H1 (cell line): Measurements from ENCODE around the gene SH3RF3. TPM values are rescaled to one million over a fixed set of nuclear protein-coding genes. Genes with fewer than 3 reads are reported as not detected.

Source experiments
- CTCF ChIA-PET: fragments of 300-600 bp; sonication (Branson Sonifier 250); formaldehyde crosslinking; loops from one replicate; lab custom pipeline; 2021; ENCODE audit not compliant: partially characterized antibody; lab: Charles Lee
- POLR2A ChIA-PET: fragments of 300-600 bp; sonication (Branson Sonifier 250); formaldehyde crosslinking; loops from one replicate; lab custom pipeline; 2021; ENCODE audit warnings: inconsistent platforms; ENCODE audit not compliant: partially characterized antibody; lab: Charles Lee
- DNase-seq, 2 experiments: peaks; one replicate each; pipeline versions ENCODE4 v3.0.0 to v3.0.0-alpha.2; 2010 to 2022; ENCODE audit warnings: low spot score in 2 of 2, low read depth in 1 of 2, mixed read lengths in 1 of 2
- FAIRE-seq: peaks from 2 replicates; lab custom pipeline; 2011; peaks lifted over from hg19 to GRCh38; lab: Jason Lieb, UNC
- H2AFZ ChIP-seq: 2 replicates; pipeline ENCODE4 v1.8.1; 2012; ENCODE audit warnings: low read length, inconsistent platforms
- H2AK5ac ChIP-seq: 2 replicates; pipeline ENCODE4 v1.6.1; 2013; ENCODE audit warnings: low read depth, low read length
- H2BK120ac ChIP-seq: replicated peaks from 2 replicates; pipeline ENCODE3; 2013; ENCODE audit warnings: low read depth, low read length, inconsistent platforms
- H2BK12ac ChIP-seq: 2 replicates; pipeline ENCODE4 v1.6.1; 2013; ENCODE audit warnings: low read depth, low read length
- H2BK15ac ChIP-seq: 2 replicates; pipeline ENCODE4 v1.6.1; 2013; ENCODE audit warnings: low read length
- H2BK20ac ChIP-seq: 2 replicates; pipeline ENCODE4 v1.6.1; 2013; ENCODE audit warnings: low read length
- H2BK5ac ChIP-seq: 2 replicates; pipeline ENCODE4 v1.6.1; 2013; ENCODE audit warnings: low read depth, low read length
- H3K14ac ChIP-seq: 2 replicates; pipeline ENCODE4 v1.6.1; 2013; ENCODE audit warnings: inconsistent platforms; ENCODE audit not compliant: insufficient read length
- H3K18ac ChIP-seq: 2 replicates; pipeline ENCODE4 v1.6.1; 2013; ENCODE audit warnings: low read length; ENCODE audit errors: extremely low read depth
- H3K23ac ChIP-seq: 2 replicates; pipeline ENCODE4 v1.6.1; 2013; ENCODE audit warnings: inconsistent platforms; ENCODE audit not compliant: insufficient read length
- H3K23me2 ChIP-seq: 2 replicates; pipeline ENCODE4 v1.6.1; 2013; ENCODE audit warnings: low read depth, low read length
- H3K27ac ChIP-seq: 2 replicates; pipeline ENCODE4 v1.6.1; 2011; ENCODE audit warnings: low read depth, low read length, inconsistent platforms
- H3K27me3 ChIP-seq, 4 experiments: replicated peaks in 1 of 4; 1 replicate in 1 of 4; 2 replicates in 3 of 4; pipeline versions ENCODE4 v1.6.1 to v1.8.1; 2011 to 2013; ENCODE audit warnings: low read length in 3 of 4, mild to moderate bottlenecking in 3 of 4, inconsistent platforms in 2 of 4, mixed read lengths in 2 of 4, moderate library complexity in 1 of 4; ENCODE audit not compliant: control insufficient read depth in 3 of 4, insufficient read depth in 3 of 4; ENCODE audit errors: extremely low read depth in 1 of 4
- H3K36me3 ChIP-seq, 4 experiments: 2 replicates each; pipeline versions ENCODE4 v1.6.1 to v1.8.1; 2011 to 2013; ENCODE audit warnings: mild to moderate bottlenecking in 4 of 4, low read length in 3 of 4, moderate library complexity in 2 of 4, control low read depth in 1 of 4, inconsistent platforms in 1 of 4; ENCODE audit not compliant: insufficient read depth in 4 of 4, control insufficient read depth in 2 of 4
- H3K4ac ChIP-seq: replicated peaks from 2 replicates; pipeline ENCODE3; 2013; ENCODE audit warnings: low read length, low read depth, mixed read lengths, inconsistent platforms; ENCODE audit not compliant: insufficient read length
- H3K4me1 ChIP-seq, 4 experiments: replicated peaks in 1 of 4; 1 replicate in 1 of 4; 2 replicates in 3 of 4; pipeline versions ENCODE4 v1.6.1 to v1.8.1; 2011 to 2013; ENCODE audit warnings: low read length in 3 of 4, inconsistent platforms in 2 of 4, mixed read lengths in 1 of 4; ENCODE audit not compliant: insufficient read depth in 4 of 4, control insufficient read depth in 3 of 4
- H3K4me2 ChIP-seq, 2 experiments: 2 replicates each; pipeline versions ENCODE4 v1.6.1 to v1.8.1; 2011 to 2013; ENCODE audit warnings: low read depth in 2 of 2, low read length in 2 of 2, control low read depth in 1 of 2, inconsistent platforms in 1 of 2, mild to moderate bottlenecking in 1 of 2; ENCODE audit not compliant: insufficient read depth in 1 of 2
- H3K4me3 ChIP-seq, 4 experiments: fragments of 200-600, 300-600 bp in 1 of 4; sonication (generic), shearing (Covaris generic), sonication (Bioruptor Twin) in 1 of 4; 2 replicates each; pipeline versions ENCODE4 v1.5.1 to v1.8.1; 2011 to 2016; ENCODE audit warnings: low read length in 4 of 4, low read depth in 3 of 4, control low read depth in 2 of 4, inconsistent platforms in 2 of 4, mild to moderate bottlenecking in 2 of 4, mixed read lengths in 1 of 4, moderate library complexity in 1 of 4; ENCODE audit not compliant: insufficient read depth in 2 of 4; ENCODE audit errors: extremely low read depth in 1 of 4
- H3K56ac ChIP-seq: replicated peaks from 2 replicates; pipeline ENCODE3; 2013; ENCODE audit warnings: low read depth, mild to moderate bottlenecking, mixed read lengths, low read length, inconsistent platforms; ENCODE audit not compliant: insufficient read length
- H3K79me1 ChIP-seq: 2 replicates; pipeline ENCODE4 v1.6.1; 2013; ENCODE audit warnings: low read depth, low read length, control low read depth
- H3K79me2 ChIP-seq, 2 experiments: 2 replicates each; pipeline versions ENCODE4 v1.6.1 to v1.8.1; 2012 to 2013; ENCODE audit warnings: low read length in 2 of 2, mild to moderate bottlenecking in 2 of 2, inconsistent platforms in 1 of 2; ENCODE audit not compliant: insufficient read depth in 2 of 2, control insufficient read depth in 1 of 2
- H3K9ac ChIP-seq, 4 experiments: replicated peaks in 1 of 4; 1 replicate in 1 of 4; 2 replicates in 3 of 4; pipeline versions ENCODE4 v1.6.1 to v1.8.1; 2011 to 2013; ENCODE audit warnings: low read depth in 3 of 4, low read length in 3 of 4, control low read depth in 2 of 4, mild to moderate bottlenecking in 2 of 4, moderate library complexity in 2 of 4, inconsistent platforms in 1 of 4; ENCODE audit errors: extremely low read depth in 1 of 4
- H3K9me3 ChIP-seq, 2 experiments: 2 replicates each; pipeline versions ENCODE4 v1.6.1 to v1.8.1; 2012 to 2013; ENCODE audit warnings: mild to moderate bottlenecking in 2 of 2, moderate library complexity in 2 of 2, control low read depth in 1 of 2, inconsistent platforms in 1 of 2, low read depth in 1 of 2, low read length in 1 of 2, mixed read lengths in 1 of 2; ENCODE audit not compliant: insufficient read depth in 2 of 2
- H4K20me1 ChIP-seq, 2 experiments: replicated peaks in 1 of 2; 2 replicates each; pipeline versions ENCODE3 to v1.8.1; 2011 to 2013; ENCODE audit warnings: inconsistent platforms in 2 of 2, low read length in 2 of 2, mild to moderate bottlenecking in 1 of 2; ENCODE audit not compliant: insufficient read depth in 2 of 2, control insufficient read depth in 1 of 2
- H4K5ac ChIP-seq: 2 replicates; pipeline ENCODE4 v1.6.1; 2013; ENCODE audit warnings: low read length, low read depth, mixed read lengths, inconsistent platforms; ENCODE audit not compliant: insufficient read length
- H4K8ac ChIP-seq: 2 replicates; pipeline ENCODE4 v1.8.0; 2013; ENCODE audit warnings: mild to moderate bottlenecking, moderate library complexity, low read length, inconsistent platforms; ENCODE audit not compliant: insufficient read depth; ENCODE audit errors: extremely low read depth
- H4K91ac ChIP-seq: replicated peaks from 2 replicates; pipeline ENCODE3; 2013; ENCODE audit warnings: low read length, mixed read lengths, inconsistent platforms; ENCODE audit not compliant: insufficient read length
- CBX8 ChIP-seq: fragments of 300-800, 300-1000 bp; sonication (generic); IDR thresholded peaks from 2 replicates; pipeline ENCODE4 v1.7.1; 2016; ENCODE audit warnings: low read depth, low read length, borderline replicate concordance
- CHD2 ChIP-seq: IDR thresholded peaks from 2 replicates; pipeline ENCODE4 v1.6.1; 2012; ENCODE audit warnings: low read length, improper control_type of control experiment
- CREB1 ChIP-seq: IDR thresholded peaks from 2 replicates; pipeline ENCODE4 v1.6.1; 2012; ENCODE audit warnings: inconsistent platforms
- HDAC2 ChIP-seq, 2 experiments: fragments of 300-600 bp in 1 of 2; sonication (generic) in 1 of 2; IDR thresholded peaks; 2 replicates each; pipeline ENCODE4 v1.6.1; 2011 to 2012; ENCODE audit warnings: low read depth in 2 of 2, low read length in 2 of 2, mild to moderate bottlenecking in 2 of 2, moderate library complexity in 2 of 2, borderline replicate concordance in 1 of 2, inconsistent platforms in 1 of 2
- SRF ChIP-seq: IDR thresholded peaks from 2 replicates; pipeline ENCODE4 v1.6.1; 2011; ENCODE audit warnings: mild to moderate bottlenecking, low read depth, low read length, moderate library complexity
- TAF7 ChIP-seq: optimal IDR thresholded peaks from 2 replicates; pipeline ENCODE3; 2011; ENCODE audit warnings: low read depth, mild to moderate bottlenecking, inconsistent platforms, low read length, moderate library complexity, borderline replicate concordance
- WGBS, 2 experiments: shearing (Covaris generic) in 1 of 2; methylation state at CpG; one replicate each; pipeline versions ENCODE4 v1.1.6 to v1.1.7; 2013 to 2015; ENCODE audit warnings: low lambda C conversion rate in 2 of 2, mixed read lengths in 2 of 2, inconsistent platforms in 1 of 2, low coverage in 1 of 2, missing lambda C conversion rate in 1 of 2; ENCODE audit not compliant: insufficient replicate concordance in 2 of 2, insufficient coverage in 1 of 2, insufficient read length in 1 of 2; ENCODE audit errors: extremely low coverage in 1 of 2, missing lambda C conversion rate in 1 of 2; 5-methylcytosine and 5-hydroxymethylcytosine counted together
- polyA plus RNA-seq, 7 experiments: library from polyadenylated mRNA; depleted of rRNA in 3 of 7; stranded (reverse) in 5 of 7; unstranded in 2 of 7; fragments of >200 nt in 5 of 7; fragments of 200-250 nt in 2 of 7; gene quantifications; 1 replicate in 5 of 7; 2 replicates in 1 of 7; 4 replicates in 1 of 7; pipeline versions ENCODE4 v1.2.1 to v1.2.3, GENCODE V29; 2011 to 2013; ENCODE audit warnings: missing spikeins in 2 of 7, mixed read lengths in 2 of 7
- total RNA-seq: library from RNA; stranded (reverse); fragmentation: NEBNext Ultra II Directional; extraction: Animal tissue kit (Norgen Biotek cat#: 25700); gene quantifications from 2 replicates; pipeline ENCODE4 v1.2.1, GENCODE V29; 2021
- TF ChIP-seq, protein P1 (sequence below): IDR thresholded peaks from 2 replicates; pipeline ENCODE4 v1.6.1; 2012; ENCODE audit warnings: low read length, inconsistent platforms
- TF ChIP-seq, protein P2 (sequence below): IDR thresholded peaks from 2 replicates; pipeline ENCODE4 v1.6.1; 2011; ENCODE audit warnings: low read length, improper control_type of control experiment

SH3RF3 gene
- total and polyA plus RNA-seq, 2 of the 8 experiments (the other 6 are each of a cell fraction or from before 2014, with no cell fraction given), result 0.11 to 0.65 TPM

DNA sequence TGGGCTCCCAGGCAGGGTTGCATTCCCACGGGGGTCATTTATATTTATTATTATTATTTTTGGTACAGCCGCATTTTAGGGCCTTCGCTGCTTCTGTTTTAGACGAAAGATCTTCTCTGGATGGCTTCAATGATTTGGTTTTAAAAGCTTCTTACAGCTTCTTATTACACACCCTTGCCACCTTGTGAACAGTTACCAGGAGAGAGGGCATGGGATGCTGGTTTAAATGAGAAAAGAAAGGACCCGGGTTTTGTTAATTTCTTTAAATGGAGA is 1.7 kb downstream of the SH3RF3 start:
- FAIRE-seq, result no peak
- Histone ChIP-seq H2BK20ac (no peak overlapping the region), H4K8ac (no peak overlapping the region), H4K20me1 (peaks cover 3 to 5% of the 10 kb centered on the region in 2 experiments), H2BK5ac (no peak overlapping the region), H3K27me3 (peaks cover 20 to 53% (median 34%) of the 10 kb centered on the region in 4 experiments), H3K14ac (no peak overlapping the region), H3K27ac (no peak overlapping the region), H3K4ac (no peak overlapping the region), H2BK120ac (no peak overlapping the region), H3K23me2 (peaks cover 15% of the 10 kb centered on the region; the same call in 1 of the 2 replicates), H3K9ac (no peak overlapping the region), H2BK12ac (no peak overlapping the region), H3K79me2 (no peaks in the 10 kb centered on the region), H3K4me1 (peaks cover 0 to 19% (median 3%) of the 10 kb centered on the region in 4 experiments; a peak in 5 of 7 replicates), H2BK15ac (no peak overlapping the region), H3K9me3 (no peaks in the 10 kb centered on the region), H4K91ac (no peak overlapping the region), H3K79me1 (no peaks in the 10 kb centered on the region), H4K5ac (no peak overlapping the region), H3K56ac (no peak overlapping the region), H3K36me3 (peaks cover 0 to 14% (median 0%) of the 10 kb centered on the region in 4 experiments; a peak in 1 of 8 replicates), H3K4me3 (no peak overlapping the region), H3K18ac (no peak overlapping the region), H2AFZ (no peak overlapping the region), H3K23ac (no peak overlapping the region), H2AK5ac (no peak overlapping the region), H3K4me2 (no peak overlapping the region)
- ChIA-PET POLR2A (no interaction called here), CTCF (interaction anchor here (0.7 to 1.3 kb wide), 4 partner anchors 54 to 380 kb away, joined by 3 to 5 read pairs (median 4); no protein-coding TSS in a partner anchor)
- DNase-seq, result no peak
- 86% methylated on average over 5 of the region's 5 CpGs; no CpG with 5 or more reads in 1 of the 2 experiments for WGBS, 2 experiments
- TF ChIP-seq, protein P1, sequence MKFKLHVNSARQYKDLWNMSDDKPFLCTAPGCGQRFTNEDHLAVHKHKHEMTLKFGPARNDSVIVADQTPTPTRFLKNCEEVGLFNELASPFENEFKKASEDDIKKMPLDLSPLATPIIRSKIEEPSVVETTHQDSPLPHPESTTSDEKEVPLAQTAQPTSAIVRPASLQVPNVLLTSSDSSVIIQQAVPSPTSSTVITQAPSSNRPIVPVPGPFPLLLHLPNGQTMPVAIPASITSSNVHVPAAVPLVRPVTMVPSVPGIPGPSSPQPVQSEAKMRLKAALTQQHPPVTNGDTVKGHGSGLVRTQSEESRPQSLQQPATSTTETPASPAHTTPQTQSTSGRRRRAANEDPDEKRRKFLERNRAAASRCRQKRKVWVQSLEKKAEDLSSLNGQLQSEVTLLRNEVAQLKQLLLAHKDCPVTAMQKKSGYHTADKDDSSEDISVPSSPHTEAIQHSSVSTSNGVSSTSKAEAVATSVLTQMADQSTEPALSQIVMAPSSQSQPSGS, result no peak
- TF ChIP-seq CHD2, result no peak
- TF ChIP-seq TAF7, result no peak
- TF ChIP-seq, protein P2, sequence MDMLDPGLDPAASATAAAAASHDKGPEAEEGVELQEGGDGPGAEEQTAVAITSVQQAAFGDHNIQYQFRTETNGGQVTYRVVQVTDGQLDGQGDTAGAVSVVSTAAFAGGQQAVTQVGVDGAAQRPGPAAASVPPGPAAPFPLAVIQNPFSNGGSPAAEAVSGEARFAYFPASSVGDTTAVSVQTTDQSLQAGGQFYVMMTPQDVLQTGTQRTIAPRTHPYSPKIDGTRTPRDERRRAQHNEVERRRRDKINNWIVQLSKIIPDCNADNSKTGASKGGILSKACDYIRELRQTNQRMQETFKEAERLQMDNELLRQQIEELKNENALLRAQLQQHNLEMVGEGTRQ, result no peak
- TF ChIP-seq SRF, result no peak
- TF ChIP-seq HDAC2 (IDR thresholded peaks at IDR 0.05; ENCODE audit: borderline replicate concordance in 1 of 2, low read depth in 2 of 2, low read length in 2 of 2), result no peak
- TF ChIP-seq CBX8, result no peak
- no peak for TF ChIP-seq CREB1
